HepG2 (cell line): Measurements from ENCODE around the gene EXOSC6. TPM values are rescaled to one million over a fixed set of nuclear protein-coding genes. Genes with fewer than 3 reads are reported as not detected.

ENCODE experiments used
- CHD2 ChIP-seq: IDR thresholded peaks from 2 replicates; pipeline ENCODE4 v1.6.1; 2011; ENCODE audit warnings: low read depth, low read length, improper control_type of control experiment
- FIP1L1 ChIP-seq: fragments of 200-400 bp; formaldehyde crosslinking; IDR thresholded peaks from 2 replicates; pipeline ENCODE4 v1.6.1; 2018; ENCODE audit warnings: low read depth, mild to moderate bottlenecking, low read length, moderate library complexity, borderline replicate concordance; ENCODE audit not compliant: insufficient read depth
- FOXK2 ChIP-seq: fragments of 450-650 bp; IDR thresholded peaks from 2 replicates; pipeline ENCODE4 v1.6.1; 2016
- HINFP ChIP-seq: sonication (generic); formaldehyde crosslinking; IDR thresholded peaks from 2 replicates; pipeline ENCODE4 v1.4.0; 2020; ENCODE audit warnings: low read depth, mild to moderate bottlenecking, missing genetic modification reagents
- HMGXB4 ChIP-seq, 2 experiments: sonication (generic) in 1 of 2; formaldehyde crosslinking in 1 of 2; IDR thresholded peaks; 2 replicates each; pipeline versions ENCODE4 v1.4.0 to v1.6.1; 2018 to 2020; ENCODE audit warnings: missing genetic modification reagents in 2 of 2, borderline replicate concordance in 1 of 2, low read depth in 1 of 2, mild to moderate bottlenecking in 1 of 2, missing biosample characterization in 1 of 2
- JUN ChIP-seq: sonication (generic); formaldehyde crosslinking; IDR thresholded peaks from 2 replicates; pipeline ENCODE4 v1.4.0; 2020; ENCODE audit warnings: mild to moderate bottlenecking, missing genetic modification reagents
- KLF13 ChIP-seq: sonication (generic); formaldehyde crosslinking; IDR thresholded peaks from 2 replicates; pipeline ENCODE4 v1.4.0; 2020; ENCODE audit warnings: mild to moderate bottlenecking, missing genetic modification reagents
- NFAT5 ChIP-seq: sonication (generic); formaldehyde crosslinking; IDR thresholded peaks from 2 replicates; pipeline ENCODE4 v1.4.0; 2020; ENCODE audit warnings: missing genetic modification reagents
- NR2C2 ChIP-seq: sonication (generic); formaldehyde crosslinking; IDR thresholded peaks from 2 replicates; pipeline ENCODE4 v1.4.0; 2020; ENCODE audit warnings: missing genetic modification reagents, mild to moderate bottlenecking, moderate library complexity, borderline replicate concordance
- RBFOX2 ChIP-seq: fragments of 200-400 bp; formaldehyde crosslinking; IDR thresholded peaks from 2 replicates; pipeline ENCODE4 v1.6.1; 2017; ENCODE audit warnings: low read depth, mild to moderate bottlenecking, low read length
- SALL1 ChIP-seq: sonication (generic); formaldehyde crosslinking; IDR thresholded peaks from 2 replicates; pipeline ENCODE4 v1.8.0; 2022; ENCODE audit warnings: mild to moderate bottlenecking, missing genetic modification reagents
- ZNF205 ChIP-seq: IDR thresholded peaks from 2 replicates; pipeline ENCODE4 v1.6.1; 2018; ENCODE audit warnings: missing biosample characterization, missing genetic modification reagents
- ZNF256 ChIP-seq: sonication (generic); formaldehyde crosslinking; conservative IDR thresholded peaks from 2 replicates; pipeline ENCODE4 v1.4.0; 2020; ENCODE audit warnings: missing genetic modification reagents
- ZNF597 ChIP-seq: sonication (generic); formaldehyde crosslinking; IDR thresholded peaks from 2 replicates; pipeline ENCODE4 v1.5.0; 2020; ENCODE audit warnings: missing genetic modification reagents
- ZNF891 ChIP-seq: sonication (generic); formaldehyde crosslinking; IDR thresholded peaks from 2 replicates; pipeline ENCODE4 v1.5.0; 2020; ENCODE audit warnings: mild to moderate bottlenecking, missing genetic modification reagents
- ZSCAN30 ChIP-seq: sonication (generic); formaldehyde crosslinking; IDR thresholded peaks from 2 replicates; pipeline ENCODE4 v1.5.0; 2020; ENCODE audit warnings: mild to moderate bottlenecking, missing genetic modification reagents
- polyA plus RNA-seq, 8 experiments: library from polyadenylated mRNA; depleted of rRNA in 3 of 8; stranded (reverse) in 7 of 8; unstranded in 1 of 8; fragments of >200 nt; fragmentation: Illumina TruSeq in 4 of 8; extraction: Trizol in 4 of 8; gene quantifications; 2 replicates each; pipeline versions ENCODE4 v1.2.1 to v1.2.3, GENCODE V29; 2011 to 2016; ENCODE audit warnings: low read depth in 4 of 8, missing spikeins in 1 of 8, mixed read lengths in 1 of 8; ENCODE audit not compliant: insufficient read depth in 1 of 8
- total RNA-seq, 5 experiments: library from RNA; depleted of rRNA; stranded (reverse); fragments of >200 nt; fragmentation: Illumina TruSeq; extraction: Trizol; gene quantifications; 2 replicates each; pipeline ENCODE4 v1.2.3, GENCODE V29; 2016; ENCODE audit warnings: low read depth in 1 of 5

Gene EXOSC6
- total and polyA plus RNA-seq, 2 of the 13 experiments (the other 11 are each of a cell fraction or from before 2014, with no cell fraction given) = 13.1 to 39.9 TPM

- TF ChIP-seq JUN = no peak
- TF ChIP-seq HMGXB4 (CRISPR knock-in tag; IDR thresholded peaks at IDR 0.05; ENCODE audit: borderline replicate concordance in 1 of 2, low read depth in 1 of 2) = peak; percentile 85 to 90
- TF ChIP-seq CHD2 = no peak
- TF ChIP-seq ZNF205 = peak; percentile 100
- peak; percentile 66; the same call in 1 of the 2 replicates for TF ChIP-seq FOXK2
- TF ChIP-seq SALL1 (CRISPR knock-in tag) = peak; percentile 94
- no peak for TF ChIP-seq ZNF256 (CRISPR knock-in tag)
- 0 out of 2 replicates have a peak, but pooled peaks have one; percentile 49 for TF ChIP-seq ZNF597
- TF ChIP-seq NR2C2 (CRISPR knock-in tag) = peak; percentile 72
- TF ChIP-seq FIP1L1 = no peak
- peak; percentile 94; the same call in 1 of the 2 replicates for TF ChIP-seq KLF13
- TF ChIP-seq RBFOX2 = peak; percentile 96
- TF ChIP-seq ZNF891 (CRISPR knock-in tag) = peak; percentile 95
- peak; percentile 5; the same call in 1 of the 2 replicates for TF ChIP-seq ZSCAN30
- TF ChIP-seq NFAT5 (CRISPR knock-in tag) = no peak
- TF ChIP-seq HINFP (CRISPR knock-in tag) = peak; percentile 69; the same call in 1 of the 2 replicates
Measured at GRCh38 chr16:70298988-70299938, 47.5 kb upstream of the EXOSC6 start, which contains the start of gene DDX19B (continued).
